ENCODE measurements around the gene PNPO.

PNPO gene

GRCh38 chr17:47949197-47949759, 7.9 kb downstream of the PNPO start:
- WGBS, 2 experiments, result 9 to 10% methylated on average over 22 of the region's 22 CpGs
- Histone ChIP-seq H3K9me3 (ENCODE audit: control insufficient read depth, low read length) (no peaks in the 10 kb centered on the region), H3K27me3 (ENCODE audit: control insufficient read depth, insufficient read depth, low read length, poor library complexity, severe bottlenecking) (no peaks in the 10 kb centered on the region), H3K4me3 (ENCODE audit: insufficient read depth, low read depth, low read length) (no peak overlapping the region), H3K4me1 (ENCODE audit: control insufficient read depth, insufficient read depth, low read length) (peaks cover 5% of the 10 kb centered on the region), H3K27ac (ENCODE audit: insufficient read depth, low read depth, low read length, poor library complexity, severe bottlenecking) (no peak overlapping the region), H3K36me3 (ENCODE audit: control insufficient read depth, insufficient read depth, low read length) (no peaks in the 10 kb centered on the region)

GRCh38 chr17:47949946-47950345, 8.6 kb downstream of the PNPO start:
- no peak overlapping the region for H3K27ac ChIP-seq (ENCODE audit: insufficient read depth, low read depth, low read length, poor library complexity, severe bottlenecking)
- no peaks in the 10 kb centered on the region for H3K9me3 ChIP-seq (ENCODE audit: control insufficient read depth, low read length)
- no peaks in the 10 kb centered on the region for H3K27me3 ChIP-seq (ENCODE audit: control insufficient read depth, insufficient read depth, low read length, poor library complexity, severe bottlenecking)
- H3K4me1 ChIP-seq (ENCODE audit: control insufficient read depth, insufficient read depth, low read length), result peaks cover 5% of the 10 kb centered on the region
- H3K4me3 ChIP-seq (ENCODE audit: insufficient read depth, low read depth, low read length), result no peak overlapping the region
- WGBS, 2 experiments, result 81 to 83% methylated on average over 3 of the region's 3 CpGs
- H3K36me3 ChIP-seq (ENCODE audit: control insufficient read depth, insufficient read depth, low read length), result no peaks in the 10 kb centered on the region

GRCh38 chr17:47950448-47950847, 9.1 kb downstream of the PNPO start:
- WGBS, 2 experiments, result 86 to 93% methylated on average over 4 of the region's 4 CpGs
- Histone ChIP-seq H3K27ac (ENCODE audit: insufficient read depth, low read depth, low read length, poor library complexity, severe bottlenecking) (no peak overlapping the region), H3K4me3 (ENCODE audit: insufficient read depth, low read depth, low read length) (no peak overlapping the region), H3K36me3 (ENCODE audit: control insufficient read depth, insufficient read depth, low read length) (no peaks in the 10 kb centered on the region), H3K4me1 (ENCODE audit: control insufficient read depth, insufficient read depth, low read length) (peaks cover 5% of the 10 kb centered on the region), H3K9me3 (ENCODE audit: control insufficient read depth, low read length) (no peaks in the 10 kb centered on the region), H3K27me3 (ENCODE audit: control insufficient read depth, insufficient read depth, low read length, poor library complexity, severe bottlenecking) (no peaks in the 10 kb centered on the region)

- Histone ChIP-seq H3K9me3 (ENCODE audit: control insufficient read depth, low read length) (no peaks in the 10 kb centered on the region), H3K27me3 (ENCODE audit: control insufficient read depth, insufficient read depth, low read length, poor library complexity, severe bottlenecking) (no peaks in the 10 kb centered on the region), H3K27ac (ENCODE audit: insufficient read depth, low read depth, low read length, poor library complexity, severe bottlenecking) (no peak overlapping the region), H3K36me3 (ENCODE audit: control insufficient read depth, insufficient read depth, low read length) (no peaks in the 10 kb centered on the region), H3K4me3 (ENCODE audit: insufficient read depth, low read depth, low read length) (no peak overlapping the region), H3K4me1 (ENCODE audit: control insufficient read depth, insufficient read depth, low read length) (peaks cover 9% of the 10 kb centered on the region)
- 90 to 91% methylated on average over 12 of the region's 12 CpGs for WGBS, 2 experiments
These were observed 11.0 kb downstream of the PNPO start for GRCh38 chr17:47952171-47953021.

GRCh38 chr17:47953909-47954308, 12.5 kb downstream of the PNPO start:
- H3K4me1 ChIP-seq (ENCODE audit: control insufficient read depth, insufficient read depth, low read length), result peaks cover 12% of the 10 kb centered on the region
- H3K9me3 ChIP-seq (ENCODE audit: control insufficient read depth, low read length), result no peaks in the 10 kb centered on the region
- no peaks in the 10 kb centered on the region for H3K27me3 ChIP-seq (ENCODE audit: control insufficient read depth, insufficient read depth, low read length, poor library complexity, severe bottlenecking)
- H3K27ac ChIP-seq (ENCODE audit: insufficient read depth, low read depth, low read length, poor library complexity, severe bottlenecking), result no peak overlapping the region
- H3K36me3 ChIP-seq (ENCODE audit: control insufficient read depth, insufficient read depth, low read length), result no peaks in the 10 kb centered on the region
- no peak overlapping the region for H3K4me3 ChIP-seq (ENCODE audit: insufficient read depth, low read depth, low read length)

GRCh38 chr17:47955497-47956461, 14.4 kb downstream of the PNPO start:
- Histone ChIP-seq H3K36me3 (ENCODE audit: control insufficient read depth, insufficient read depth, low read length) (no peaks in the 10 kb centered on the region), H3K4me3 (ENCODE audit: insufficient read depth, low read depth, low read length) (no peak overlapping the region), H3K4me1 (ENCODE audit: control insufficient read depth, insufficient read depth, low read length) (peaks cover 7% of the 10 kb centered on the region), H3K27ac (ENCODE audit: insufficient read depth, low read depth, low read length, poor library complexity, severe bottlenecking) (no peak overlapping the region), H3K9me3 (ENCODE audit: control insufficient read depth, low read length) (no peaks in the 10 kb centered on the region), H3K27me3 (ENCODE audit: control insufficient read depth, insufficient read depth, low read length, poor library complexity, severe bottlenecking) (no peaks in the 10 kb centered on the region)
- 92 to 94% methylated on average over 7 of the region's 7 CpGs for WGBS, 2 experiments

- Histone ChIP-seq H3K4me3 (ENCODE audit: insufficient read depth, low read depth, low read length) (no peak overlapping the region), H3K27me3 (ENCODE audit: control insufficient read depth, insufficient read depth, low read length, poor library complexity, severe bottlenecking) (no peaks in the 10 kb centered on the region), H3K36me3 (ENCODE audit: control insufficient read depth, insufficient read depth, low read length) (no peaks in the 10 kb centered on the region), H3K27ac (ENCODE audit: insufficient read depth, low read depth, low read length, poor library complexity, severe bottlenecking) (no peak overlapping the region), H3K4me1 (ENCODE audit: control insufficient read depth, insufficient read depth, low read length) (peaks cover 7% of the 10 kb centered on the region), H3K9me3 (ENCODE audit: control insufficient read depth, low read length) (no peaks in the 10 kb centered on the region)
- 72 to 75% methylated on average over 4 of the region's 4 CpGs for WGBS, 2 experiments
These were observed 15.6 kb downstream of the PNPO start for GRCh38 chr17:47956791-47957590.

GRCh38 chr17:47957591-47958490, 16.5 kb downstream of the PNPO start, which contains the start of gene PRR15L:
TSS of gene PRR15L (minus strand) at chr17:47957883. CDS start at chr17:47953234, 4,649 bp downstream.
- WGBS, 2 experiments, result 55 to 57% methylated on average over 16 of the region's 16 CpGs
- H3K4me3 ChIP-seq (ENCODE audit: insufficient read depth, low read depth, low read length), result no peak within 1 kb of the TSS
- no peaks in the 10 kb centered on the region for H3K9me3 ChIP-seq (ENCODE audit: control insufficient read depth, low read length)
- no peak within 1 kb of the TSS for H3K27ac ChIP-seq (ENCODE audit: insufficient read depth, low read depth, low read length, poor library complexity, severe bottlenecking)
- H3K4me1 ChIP-seq (ENCODE audit: control insufficient read depth, insufficient read depth, low read length), result peaks cover 7% of the 10 kb centered on the region
- no peaks in the 10 kb centered on the region for H3K27me3 ChIP-seq (ENCODE audit: control insufficient read depth, insufficient read depth, low read length, poor library complexity, severe bottlenecking)
- no peaks in the 10 kb centered on the region for H3K36me3 ChIP-seq (ENCODE audit: control insufficient read depth, insufficient read depth, low read length)

Data from ectodermal cell (in vitro differentiated cells).